ENCODE data around the gene TMEM94. TPM values are rescaled to one million over a fixed set of nuclear protein-coding genes. Genes with fewer than 3 reads are reported as not detected.

The TMEM94 gene
- total and polyA plus RNA-seq, 2 of the 13 experiments (the other 11 are each of a cell fraction or from before 2014, with no cell fraction given), result 32.6 to 134 TPM

GRCh38 chr17:75440738-75441448 lies 15.5 kb upstream of the TMEM94 start:
- CTCF ChIA-PET (ENCODE audit: low intra/inter-chr PET ratio, low total read pairs), result no interaction called here
- H3K9me3 ChIP-seq (ENCODE audit: low read length), result no peaks in the 10 kb centered on the region
- no peak overlapping the region for H3K27ac ChIP-seq (ENCODE audit: extremely low read length, insufficient read depth, low read length)
- ATAC-seq (no peak), FAIRE-seq (no peak), DNase-seq (ENCODE audit: low spot score) (no peak)
- H3K4me1 ChIP-seq (ENCODE audit: insufficient read depth, low read length), result peaks cover 75% of the 10 kb centered on the region
- 29% methylated on average over 10 of the region's 10 CpGs for WGBS (ENCODE audit: low lambda C conversion rate)
- no peaks in the 10 kb centered on the region for H4K20me1 ChIP-seq (ENCODE audit: insufficient read depth, low read length)
- TF ChIP-seq FOXP4 (CRISPR knock-in tag; IDR thresholded peaks at IDR 0.05), result 0 out of 2 replicates have a peak, but pooled peaks have one; percentile 22
- no peak for TF ChIP-seq ARID5B (CRISPR knock-in tag; IDR thresholded peaks at IDR 0.05)
- TF ChIP-seq TEAD3 (CRISPR knock-in tag; optimal IDR thresholded peaks at IDR 0.05; ENCODE audit: borderline replicate concordance), result peak; percentile 74
- no peak for TF ChIP-seq CREBL2 (CRISPR knock-in tag; IDR thresholded peaks at IDR 0.05; ENCODE audit: borderline replicate concordance)
- no peak for TF ChIP-seq TFE3 (CRISPR knock-in tag; IDR thresholded peaks at IDR 0.05)
- no peak for TF ChIP-seq ZNF607 (CRISPR knock-in tag; IDR thresholded peaks at IDR 0.05; ENCODE audit: borderline replicate concordance)
- POLR2A ChIA-PET, result interaction anchor here (0.8 to 1.6 kb wide), 4 partner anchors 11 to 18 kb away, joined by 3 to 9 read pairs (median 4); partner anchors contain the start of gene TMEM94
- H3K36me3 ChIP-seq (replicated peaks in 1 of 2; ENCODE audit: control insufficient read depth in 1 of 2, insufficient read depth in 2 of 2, low read length in 2 of 2), result no peaks in the 10 kb centered on the region
- H3K9ac ChIP-seq (ENCODE audit: insufficient read depth, low read depth, low read length), result no peak overlapping the region
- H3K79me2 ChIP-seq (ENCODE audit: insufficient read depth, low read length), result no peaks in the 10 kb centered on the region
- in situ Hi-C loops (cut with HindIII; ENCODE audit: extremely low pct_ligation_motif_present, low pct_unique_long_range_greater_than_20kb) (no loop called here), intact Hi-C loops (cut with micrococcal nuclease; ENCODE audit: unreplicated experiment) (no loop called here)
- no TSS peak for BruUV-seq (replicated peaks)
- no peaks in the 10 kb centered on the region for H3K27me3 ChIP-seq (ENCODE audit: control insufficient read depth in 1 of 2, insufficient read depth in 2 of 2, low read length in 2 of 2)
- H2AFZ ChIP-seq (ENCODE audit: low read length), result peak overlapping the region; percentile 60
- no peak overlapping the region for H3K4me3 ChIP-seq (replicated peaks in 1 of 3; ENCODE audit: insufficient read depth in 1 of 3, low read depth in 2 of 3, low read length in 3 of 3)
- peak overlapping the region; percentile 44; the same call in 1 of the 2 replicates for H3K4me2 ChIP-seq (ENCODE audit: low read depth, low read length)

Data from HepG2 (cell line).